ENCODE results near the gene KRTAP3-2.

KRTAP3-2 gene

DNA sequence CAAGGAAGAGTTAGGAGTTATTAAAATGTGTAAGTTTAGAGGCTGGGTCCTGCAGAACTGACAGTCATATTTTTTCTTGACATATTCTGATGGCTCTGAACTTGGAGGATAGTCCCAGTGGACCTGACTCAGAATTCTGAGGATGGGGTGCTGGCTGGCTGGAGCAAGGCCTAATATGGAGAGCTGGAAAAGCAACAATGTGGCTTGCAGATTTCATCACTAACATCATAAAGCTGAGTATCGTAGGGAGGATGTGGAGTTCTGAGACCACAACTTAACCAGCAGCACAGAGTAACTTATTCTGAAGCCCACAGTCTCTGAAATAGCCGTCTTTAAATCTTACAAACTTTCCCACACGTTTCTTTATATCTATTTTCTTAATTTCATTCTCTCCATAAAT is 25.0 kb upstream of the KRTAP3-2 start:
- H3K4me3 ChIP-seq (ENCODE audit: low read depth, low read length) = no peak overlapping the region
- H3K9ac ChIP-seq (ENCODE audit: low read depth, low read length) = no peak overlapping the region
- no peaks in the 10 kb centered on the region for H3K27me3 ChIP-seq (ENCODE audit: control insufficient read depth, insufficient read depth, low read length)
- no peaks in the 10 kb centered on the region for H3K36me3 ChIP-seq (ENCODE audit: control insufficient read depth, insufficient read depth, low read length)
- H3K9me3 ChIP-seq (ENCODE audit: control insufficient read depth, insufficient read depth, low read length) = no peaks in the 10 kb centered on the region
- no peaks in the 10 kb centered on the region for H3K4me1 ChIP-seq (ENCODE audit: control insufficient read depth, insufficient read depth, low read length)

DNA sequence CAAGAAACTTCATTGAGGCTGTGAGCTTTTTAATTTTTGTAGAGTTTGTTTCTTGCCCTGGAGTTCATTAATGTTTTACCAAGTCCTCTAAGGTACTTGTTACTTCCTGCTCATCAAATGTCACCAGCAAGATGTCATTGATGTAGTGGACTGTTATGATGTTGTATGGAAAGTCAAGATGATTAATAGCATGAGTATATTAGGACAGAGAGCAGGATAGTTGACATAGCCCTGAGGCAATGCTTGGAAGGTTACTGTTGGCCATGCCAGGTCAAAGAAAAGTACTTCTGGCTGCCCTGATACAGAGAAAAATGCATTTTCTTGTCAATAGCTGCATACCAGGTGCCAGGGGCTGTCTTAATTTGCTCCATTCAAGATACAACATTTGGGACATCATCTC is 20.6 kb upstream of the KRTAP3-2 start:
- Histone ChIP-seq H3K9ac (ENCODE audit: low read depth, low read length) (no peak overlapping the region), H3K9me3 (ENCODE audit: control insufficient read depth, insufficient read depth, low read length) (no peaks in the 10 kb centered on the region), H3K27me3 (ENCODE audit: control insufficient read depth, insufficient read depth, low read length) (no peaks in the 10 kb centered on the region), H3K4me3 (ENCODE audit: low read depth, low read length) (no peak overlapping the region), H3K36me3 (ENCODE audit: control insufficient read depth, insufficient read depth, low read length) (no peaks in the 10 kb centered on the region), H3K4me1 (ENCODE audit: control insufficient read depth, insufficient read depth, low read length) (no peaks in the 10 kb centered on the region)

DNA sequence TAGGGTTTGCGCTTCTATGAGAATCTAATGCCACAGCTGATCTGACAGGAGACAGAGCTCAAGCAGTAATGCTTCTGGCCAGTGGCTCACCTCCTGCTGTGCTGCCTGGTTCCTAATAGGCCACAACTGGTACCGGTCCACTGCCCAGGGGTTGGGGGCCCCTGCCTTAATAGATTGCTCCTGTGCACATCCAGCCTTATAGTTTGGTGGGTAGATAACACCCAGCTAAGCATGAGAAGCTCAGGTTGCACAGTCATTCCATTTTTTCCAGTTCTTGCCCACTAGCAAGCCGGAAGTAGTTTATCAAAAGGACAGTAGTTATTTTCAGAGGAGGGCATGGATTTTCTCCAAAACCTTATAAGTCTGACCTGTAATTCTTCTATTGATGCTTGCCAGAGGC is 19.7 kb upstream of the KRTAP3-2 start:
- Histone ChIP-seq H3K36me3 (ENCODE audit: control insufficient read depth, insufficient read depth, low read length) (no peaks in the 10 kb centered on the region), H3K9ac (ENCODE audit: low read depth, low read length) (no peak overlapping the region), H3K9me3 (ENCODE audit: control insufficient read depth, insufficient read depth, low read length) (no peaks in the 10 kb centered on the region), H3K4me3 (ENCODE audit: low read depth, low read length) (no peak overlapping the region), H3K4me1 (ENCODE audit: control insufficient read depth, insufficient read depth, low read length) (no peaks in the 10 kb centered on the region), H3K27me3 (ENCODE audit: control insufficient read depth, insufficient read depth, low read length) (no peaks in the 10 kb centered on the region)

DNA sequence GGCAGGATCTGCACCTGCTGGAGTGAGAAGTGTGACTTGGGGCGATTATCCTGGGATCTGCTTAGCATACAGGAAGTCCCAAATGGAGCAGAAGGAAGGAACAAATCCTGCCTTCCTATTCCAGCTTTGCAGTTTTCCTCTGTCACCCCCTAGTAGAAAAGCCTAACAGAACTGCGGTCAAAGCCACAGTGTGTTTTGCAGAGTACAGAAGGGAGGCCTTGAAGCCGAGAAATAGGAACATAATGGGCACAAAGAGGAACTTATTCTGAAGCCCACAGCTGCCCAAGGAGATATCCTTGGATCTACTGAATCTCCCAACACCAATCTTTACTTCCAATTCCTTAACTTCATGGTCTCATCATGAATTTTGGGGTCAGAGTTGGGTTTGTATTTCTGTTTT is 18.8 kb upstream of the KRTAP3-2 start:
- Histone ChIP-seq H3K4me3 (ENCODE audit: low read depth, low read length) (no peak overlapping the region), H3K9ac (ENCODE audit: low read depth, low read length) (no peak overlapping the region), H3K4me1 (ENCODE audit: control insufficient read depth, insufficient read depth, low read length) (no peaks in the 10 kb centered on the region), H3K36me3 (ENCODE audit: control insufficient read depth, insufficient read depth, low read length) (no peaks in the 10 kb centered on the region), H3K27me3 (ENCODE audit: control insufficient read depth, insufficient read depth, low read length) (no peaks in the 10 kb centered on the region), H3K9me3 (ENCODE audit: control insufficient read depth, insufficient read depth, low read length) (no peaks in the 10 kb centered on the region)

DNA sequence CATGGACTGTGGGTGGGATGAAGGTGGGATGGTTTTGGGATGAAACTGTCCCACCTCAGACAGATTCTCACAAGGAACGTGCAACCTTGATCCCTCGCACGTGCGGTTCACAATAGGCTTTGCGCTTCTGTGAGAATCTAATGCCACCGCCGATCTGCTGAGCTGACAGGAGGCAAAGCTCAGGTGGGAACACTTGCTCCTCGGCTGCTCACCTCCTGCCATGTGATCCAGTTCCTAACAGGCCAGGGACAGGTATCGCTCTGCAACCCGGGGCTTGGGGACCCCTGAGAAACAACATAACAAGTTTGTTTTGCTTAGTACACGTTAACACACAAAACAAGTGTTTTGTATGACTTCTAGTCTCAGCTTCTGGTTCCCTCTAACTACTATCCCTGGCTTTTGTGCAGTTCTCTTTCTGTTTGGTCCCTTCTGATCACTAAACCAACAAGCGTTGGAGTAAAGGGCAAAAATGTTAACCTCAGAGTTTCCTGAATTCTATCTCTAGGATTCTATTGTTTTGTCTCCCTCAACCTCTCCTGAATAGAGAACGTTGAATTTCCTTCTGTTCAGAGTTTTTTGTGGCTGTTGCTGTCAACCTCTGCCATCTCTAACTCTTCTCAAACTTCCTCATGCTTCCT is 17.0 kb upstream of the KRTAP3-2 start:
- Histone ChIP-seq H3K9ac (ENCODE audit: low read depth, low read length) (no peak overlapping the region), H3K4me1 (ENCODE audit: control insufficient read depth, insufficient read depth, low read length) (no peaks in the 10 kb centered on the region), H3K9me3 (ENCODE audit: control insufficient read depth, insufficient read depth, low read length) (no peaks in the 10 kb centered on the region), H3K27me3 (ENCODE audit: control insufficient read depth, insufficient read depth, low read length) (no peaks in the 10 kb centered on the region), H3K36me3 (ENCODE audit: control insufficient read depth, insufficient read depth, low read length) (no peaks in the 10 kb centered on the region), H3K4me3 (ENCODE audit: low read depth, low read length) (no peak overlapping the region)

DNA sequence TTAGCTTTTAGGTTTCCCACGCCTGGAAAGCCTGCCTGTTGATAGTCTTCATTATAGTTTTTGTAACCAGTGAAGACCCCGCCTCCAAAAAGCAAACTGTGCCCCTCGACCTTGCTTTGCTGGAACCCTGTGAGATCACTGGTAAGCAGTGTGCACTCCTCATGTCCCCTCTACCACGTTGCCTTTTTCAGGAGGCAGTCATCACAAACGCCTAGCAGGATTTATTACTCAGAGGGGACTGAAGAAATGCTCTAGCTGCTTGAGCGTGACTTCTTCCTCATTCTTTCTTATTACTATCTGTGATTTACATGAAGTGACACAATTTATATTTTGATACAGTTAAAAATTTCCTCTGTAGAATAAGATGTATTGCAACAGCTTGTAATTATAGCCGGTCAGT is 15.7 kb upstream of the KRTAP3-2 start:
- H3K27me3 ChIP-seq (ENCODE audit: control insufficient read depth, insufficient read depth, low read length) = no peaks in the 10 kb centered on the region
- no peaks in the 10 kb centered on the region for H3K36me3 ChIP-seq (ENCODE audit: control insufficient read depth, insufficient read depth, low read length)
- no peak overlapping the region for H3K9ac ChIP-seq (ENCODE audit: low read depth, low read length)
- H3K9me3 ChIP-seq (ENCODE audit: control insufficient read depth, insufficient read depth, low read length) = no peaks in the 10 kb centered on the region
- H3K4me3 ChIP-seq (ENCODE audit: low read depth, low read length) = no peak overlapping the region
- no peaks in the 10 kb centered on the region for H3K4me1 ChIP-seq (ENCODE audit: control insufficient read depth, insufficient read depth, low read length)

DNA sequence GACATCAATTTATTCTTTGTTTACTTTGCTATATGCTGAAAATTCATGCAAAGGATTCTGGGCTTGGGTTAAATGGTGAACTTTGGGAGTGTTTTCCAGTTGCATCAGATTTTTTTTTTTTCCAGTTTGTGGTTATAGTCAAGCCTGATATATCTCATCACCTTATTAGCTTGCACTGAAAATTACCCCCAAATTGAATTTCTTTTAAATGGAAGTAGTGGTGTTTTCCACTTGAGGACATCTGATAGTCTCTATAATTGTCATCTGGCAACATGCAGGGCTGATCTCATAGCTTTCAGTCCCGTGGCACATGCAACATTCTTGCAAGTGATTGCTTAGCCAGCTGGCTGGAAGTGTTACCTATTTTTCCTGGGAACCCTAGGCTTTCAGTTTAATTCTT is 13.9 kb upstream of the KRTAP3-2 start:
- Histone ChIP-seq H3K9ac (ENCODE audit: low read depth, low read length) (no peak overlapping the region), H3K27me3 (ENCODE audit: control insufficient read depth, insufficient read depth, low read length) (no peaks in the 10 kb centered on the region), H3K9me3 (ENCODE audit: control insufficient read depth, insufficient read depth, low read length) (no peaks in the 10 kb centered on the region), H3K4me1 (ENCODE audit: control insufficient read depth, insufficient read depth, low read length) (peaks cover 2% of the 10 kb centered on the region), H3K36me3 (ENCODE audit: control insufficient read depth, insufficient read depth, low read length) (no peaks in the 10 kb centered on the region), H3K4me3 (ENCODE audit: low read depth, low read length) (no peak overlapping the region)

DNA sequence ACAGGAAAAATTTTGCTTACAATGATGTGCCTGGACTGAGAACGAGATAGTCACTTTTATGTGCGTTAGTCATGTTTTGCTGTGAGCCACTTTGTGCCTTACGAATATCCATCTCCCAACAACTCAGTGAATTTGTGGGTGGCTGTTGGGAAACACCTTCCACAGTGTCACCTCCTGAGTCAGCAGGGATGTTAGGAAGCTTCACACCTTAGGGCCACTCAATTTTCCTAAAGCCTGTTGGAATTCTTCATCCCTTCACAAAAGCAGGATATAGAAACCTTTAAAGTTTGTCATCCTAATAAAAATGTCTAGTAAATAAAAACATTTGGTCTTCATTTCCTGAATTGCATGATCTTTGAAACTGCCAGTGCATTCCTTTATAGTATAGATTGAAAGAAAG is 13.5 kb upstream of the KRTAP3-2 start:
- Histone ChIP-seq H3K9ac (ENCODE audit: low read depth, low read length) (no peak overlapping the region), H3K4me1 (ENCODE audit: control insufficient read depth, insufficient read depth, low read length) (peaks cover 2% of the 10 kb centered on the region), H3K27me3 (ENCODE audit: control insufficient read depth, insufficient read depth, low read length) (no peaks in the 10 kb centered on the region), H3K36me3 (ENCODE audit: control insufficient read depth, insufficient read depth, low read length) (no peaks in the 10 kb centered on the region), H3K9me3 (ENCODE audit: control insufficient read depth, insufficient read depth, low read length) (no peaks in the 10 kb centered on the region), H3K4me3 (ENCODE audit: low read depth, low read length) (no peak overlapping the region)

DNA sequence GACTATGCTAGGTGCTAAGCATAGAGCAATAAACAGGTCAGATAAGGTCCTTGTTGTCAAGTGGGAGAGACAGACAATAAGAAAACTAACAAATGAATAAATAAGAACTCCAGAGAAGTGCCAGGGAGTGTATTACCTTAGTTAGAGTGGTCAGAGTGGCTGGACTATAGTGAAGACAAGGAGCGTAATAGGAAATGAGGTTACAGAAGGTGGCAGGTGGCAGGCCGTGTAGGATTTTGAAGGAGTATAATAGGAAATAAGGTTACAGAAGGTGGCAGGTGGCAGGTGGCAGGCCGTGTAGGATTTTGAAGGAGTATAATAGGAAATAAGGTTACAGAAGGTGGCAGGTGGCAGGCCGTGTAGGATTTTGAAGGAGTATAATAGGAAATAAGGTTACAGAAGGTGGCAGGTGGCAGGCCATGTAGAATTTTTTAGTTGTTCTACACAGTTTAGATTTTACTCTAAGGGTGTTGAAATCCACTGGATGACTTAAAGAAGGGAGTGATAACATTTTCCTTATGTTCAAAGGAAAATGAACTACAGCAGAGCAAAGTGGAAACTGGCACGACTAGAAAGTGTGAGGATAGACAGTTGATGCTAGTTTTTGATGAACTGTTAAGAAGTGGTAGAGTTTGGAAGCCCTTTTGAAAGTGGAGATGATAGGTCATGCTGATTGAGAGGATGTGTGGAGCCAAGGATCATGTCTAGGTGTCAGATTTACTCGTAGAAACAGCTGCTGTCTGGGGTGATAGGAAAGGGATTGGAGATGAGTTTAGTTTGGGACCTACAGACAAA is 12.8 kb upstream of the KRTAP3-2 start:
- H3K4me1 ChIP-seq (ENCODE audit: control insufficient read depth, insufficient read depth, low read length) = peaks cover 2% of the 10 kb centered on the region
- H3K9ac ChIP-seq (ENCODE audit: low read depth, low read length) = no peak overlapping the region
- no peaks in the 10 kb centered on the region for H3K9me3 ChIP-seq (ENCODE audit: control insufficient read depth, insufficient read depth, low read length)
- no peak overlapping the region for H3K4me3 ChIP-seq (ENCODE audit: low read depth, low read length)
- no peaks in the 10 kb centered on the region for H3K36me3 ChIP-seq (ENCODE audit: control insufficient read depth, insufficient read depth, low read length)
- no peaks in the 10 kb centered on the region for H3K27me3 ChIP-seq (ENCODE audit: control insufficient read depth, insufficient read depth, low read length)

DNA sequence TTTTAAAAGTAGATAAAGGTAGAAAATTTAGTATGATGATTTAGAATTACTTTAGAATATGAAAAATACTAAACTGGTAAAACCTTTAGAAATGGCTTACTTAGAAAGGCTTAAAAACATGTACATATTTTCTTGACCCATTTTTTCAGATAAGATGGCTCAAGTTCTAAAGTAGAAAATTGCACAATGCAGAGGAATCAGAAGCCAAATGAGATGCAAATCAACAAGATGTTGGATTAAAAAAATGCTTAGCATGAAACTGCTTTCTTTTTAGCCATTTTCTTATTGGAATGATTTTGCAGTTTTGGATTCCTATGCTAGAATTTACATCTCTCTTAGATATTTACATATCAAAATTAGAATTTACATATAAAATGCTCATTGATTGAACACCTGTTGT is 10.7 kb upstream of the KRTAP3-2 start:
- Histone ChIP-seq H3K36me3 (ENCODE audit: control insufficient read depth, insufficient read depth, low read length) (no peaks in the 10 kb centered on the region), H3K9me3 (ENCODE audit: control insufficient read depth, insufficient read depth, low read length) (no peaks in the 10 kb centered on the region), H3K4me1 (ENCODE audit: control insufficient read depth, insufficient read depth, low read length) (peaks cover 2% of the 10 kb centered on the region), H3K27me3 (ENCODE audit: control insufficient read depth, insufficient read depth, low read length) (no peaks in the 10 kb centered on the region), H3K4me3 (ENCODE audit: low read depth, low read length) (no peak overlapping the region), H3K9ac (ENCODE audit: low read depth, low read length) (no peak overlapping the region)

DNA sequence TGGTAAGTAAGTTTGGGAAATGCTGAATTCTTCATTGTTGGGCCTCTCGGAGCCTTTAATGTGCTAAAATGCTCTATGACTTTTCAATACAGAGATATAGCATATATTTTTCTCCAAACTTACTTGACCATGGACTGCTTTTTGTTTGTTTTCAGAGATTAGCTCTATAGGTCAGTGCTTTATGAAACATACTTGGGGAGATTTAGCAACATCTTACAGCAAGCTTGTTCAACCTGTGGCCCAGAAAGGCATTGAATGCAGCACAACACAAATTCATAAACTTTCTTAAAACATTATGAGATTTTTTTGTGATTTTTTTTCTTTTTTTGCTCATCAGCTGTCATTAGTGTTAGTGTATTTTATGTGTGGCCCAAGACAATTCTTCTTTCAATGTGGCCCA is 10.2 kb upstream of the KRTAP3-2 start:
- no peak overlapping the region for H3K4me3 ChIP-seq (ENCODE audit: low read depth, low read length)
- H3K36me3 ChIP-seq (ENCODE audit: control insufficient read depth, insufficient read depth, low read length) = no peaks in the 10 kb centered on the region
- H3K4me1 ChIP-seq (ENCODE audit: control insufficient read depth, insufficient read depth, low read length) = peaks cover 2% of the 10 kb centered on the region
- H3K27me3 ChIP-seq (ENCODE audit: control insufficient read depth, insufficient read depth, low read length) = no peaks in the 10 kb centered on the region
- H3K9me3 ChIP-seq (ENCODE audit: control insufficient read depth, insufficient read depth, low read length) = no peaks in the 10 kb centered on the region
- H3K9ac ChIP-seq (ENCODE audit: low read depth, low read length) = no peak overlapping the region

DNA sequence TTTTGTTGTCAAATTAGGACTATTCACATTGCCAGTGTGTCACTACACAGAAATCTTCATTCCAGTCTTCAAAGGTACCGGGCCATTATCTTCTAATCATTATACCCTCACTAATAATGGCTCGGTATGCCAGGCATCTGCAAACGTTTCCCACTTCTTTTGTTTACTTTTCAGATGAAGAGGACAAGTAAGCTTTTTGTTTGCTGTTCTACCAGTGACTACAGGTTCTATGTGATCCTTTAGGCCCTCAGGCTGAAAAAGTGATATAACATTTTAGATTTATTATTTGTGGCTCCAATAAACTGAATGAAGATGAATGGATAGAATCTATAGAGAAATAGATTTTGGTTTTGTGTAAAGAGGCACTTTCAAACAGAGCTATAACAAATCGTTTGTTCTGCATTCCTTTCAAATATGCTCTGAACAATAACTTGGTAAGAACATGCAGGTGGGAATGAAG is 9.6 kb upstream of the KRTAP3-2 start:
- H3K27me3 ChIP-seq (ENCODE audit: control insufficient read depth, insufficient read depth, low read length) = no peaks in the 10 kb centered on the region
- no peak overlapping the region for H3K9ac ChIP-seq (ENCODE audit: low read depth, low read length)
- H3K4me3 ChIP-seq (ENCODE audit: low read depth, low read length) = no peak overlapping the region
- peaks cover 2% of the 10 kb centered on the region for H3K4me1 ChIP-seq (ENCODE audit: control insufficient read depth, insufficient read depth, low read length)
- no peaks in the 10 kb centered on the region for H3K9me3 ChIP-seq (ENCODE audit: control insufficient read depth, insufficient read depth, low read length)
- no peaks in the 10 kb centered on the region for H3K36me3 ChIP-seq (ENCODE audit: control insufficient read depth, insufficient read depth, low read length)
